HEK293 (cell line): ENCODE results near the gene ARRDC2.
A peak's percentile ranks its signal among the peaks of the same experiment; 100 is the strongest.

Experiments used
- GLI4 ChIP-seq: fragments of 450-650 bp; formaldehyde crosslinking; IDR thresholded peaks from 2 replicates; pipeline ENCODE4 v1.5.1; 2016; ENCODE audit warnings: missing biosample characterization, missing genetic modification characterization
- HOXD13 ChIP-seq: sonication (generic); formaldehyde crosslinking; IDR thresholded peaks from 2 replicates; pipeline ENCODE4 v1.8.0; 2022; ENCODE audit warnings: missing genetic modification reagents, borderline replicate concordance
- IKZF3 ChIP-seq: fragments of 450-650 bp; IDR thresholded peaks from 2 replicates; pipeline ENCODE4 v1.5.0; 2018; ENCODE audit warnings: missing biosample characterization, mild to moderate bottlenecking, missing genetic modification characterization, moderate library complexity
- KLF10 ChIP-seq: fragments of 450-650 bp; IDR thresholded peaks from 2 replicates; pipeline ENCODE4 v1.5.1; 2018; ENCODE audit warnings: missing biosample characterization, mild to moderate bottlenecking, missing genetic modification characterization
- KLF9 ChIP-seq: fragments of 450-650 bp; formaldehyde crosslinking; IDR thresholded peaks from 2 replicates; pipeline ENCODE4 v1.5.1; 2016; ENCODE audit warnings: missing biosample characterization, missing genetic modification characterization, low read depth
- PRDM2 ChIP-seq: fragments of 450-650 bp; formaldehyde crosslinking; IDR thresholded peaks from 2 replicates; pipeline ENCODE4 v1.5.1; 2016; ENCODE audit warnings: missing biosample characterization, missing genetic modification characterization, borderline replicate concordance
- REPIN1 ChIP-seq: fragments of 450-650 bp; formaldehyde crosslinking; IDR thresholded peaks from 2 replicates; pipeline ENCODE4 v1.5.1; 2017; ENCODE audit warnings: missing biosample characterization, missing genetic modification characterization, low read depth
- ZBTB1 ChIP-seq: fragments of 450-650 bp; formaldehyde crosslinking; IDR thresholded peaks from 2 replicates; pipeline ENCODE4 v1.5.1; 2016; ENCODE audit warnings: missing biosample characterization, missing genetic modification characterization
- ZBTB21 ChIP-seq: fragments of 450-650 bp; formaldehyde crosslinking; IDR thresholded peaks from 2 replicates; pipeline ENCODE4 v1.5.1; 2017; ENCODE audit warnings: missing biosample characterization, missing genetic modification characterization
- ZNF112 ChIP-seq: fragments of 450-650 bp; formaldehyde crosslinking; IDR thresholded peaks from 2 replicates; pipeline ENCODE4 v1.5.0; 2017; ENCODE audit warnings: missing biosample characterization, missing genetic modification characterization
- ZNF133 ChIP-seq: fragments of 450-650 bp; formaldehyde crosslinking; IDR thresholded peaks from 2 replicates; pipeline ENCODE4 v1.5.1; 2016; ENCODE audit warnings: missing biosample characterization, missing genetic modification characterization
- ZNF223 ChIP-seq: fragments of 450-650 bp; formaldehyde crosslinking; IDR thresholded peaks from 2 replicates; pipeline ENCODE4 v1.5.1; 2016; ENCODE audit warnings: missing biosample characterization, missing genetic modification characterization
- ZNF423 ChIP-seq: fragments of 450-650 bp; formaldehyde crosslinking; IDR thresholded peaks from 2 replicates; pipeline ENCODE4 v1.5.1; 2016; ENCODE audit warnings: missing biosample characterization, missing genetic modification characterization
- ZNF513 ChIP-seq: fragments of 450-650 bp; IDR thresholded peaks from 2 replicates; pipeline ENCODE4 v1.5.1; 2018; ENCODE audit warnings: missing biosample characterization, missing genetic modification characterization
- ZNF548 ChIP-seq: fragments of 450-650 bp; formaldehyde crosslinking; IDR thresholded peaks from 2 replicates; pipeline ENCODE4 v1.5.1; 2016; ENCODE audit warnings: missing biosample characterization, missing genetic modification characterization
- ZSCAN16 ChIP-seq: fragments of 450-650 bp; formaldehyde crosslinking; IDR thresholded peaks from 2 replicates; pipeline ENCODE4 v1.5.1; 2016; ENCODE audit warnings: missing biosample characterization, missing genetic modification characterization
- ZXDB ChIP-seq: fragments of 450-650 bp; formaldehyde crosslinking; IDR thresholded peaks from 2 replicates; pipeline ENCODE4 v1.5.1; 2016; ENCODE audit warnings: missing biosample characterization, missing genetic modification characterization
- TF ChIP-seq, protein P1 (sequence below): fragments of 450-650 bp; formaldehyde crosslinking; IDR thresholded peaks from 2 replicates; pipeline ENCODE4 v1.5.1; 2016; ENCODE audit warnings: missing biosample characterization, missing genetic modification characterization
- TF ChIP-seq, protein P2 (sequence below): fragments of 450-650 bp; formaldehyde crosslinking; IDR thresholded peaks from 2 replicates; pipeline ENCODE4 v1.5.1; 2016; ENCODE audit warnings: missing biosample characterization, missing genetic modification characterization, low read depth
- TF ChIP-seq, protein P3 (sequence below): sonication (generic); formaldehyde crosslinking; IDR thresholded peaks from 2 replicates; pipeline ENCODE4 v1.8.1; 2022; ENCODE audit warnings: mild to moderate bottlenecking, moderate library complexity, missing genetic modification reagents
- TF ChIP-seq, protein P4 (sequence below): fragments of 450-650 bp; formaldehyde crosslinking; IDR thresholded peaks from 2 replicates; pipeline ENCODE4 v1.5.1; 2017; ENCODE audit warnings: missing biosample characterization, missing genetic modification characterization
- TF ChIP-seq, protein P5 (sequence below): fragments of 450-650 bp; formaldehyde crosslinking; IDR thresholded peaks from 2 replicates; pipeline ENCODE4 v1.5.1; 2016; ENCODE audit warnings: missing biosample characterization, missing genetic modification characterization
- TF ChIP-seq, protein P6 (sequence below): fragments of 450-650 bp; IDR thresholded peaks from 2 replicates; pipeline ENCODE4 v1.5.1; 2018; ENCODE audit warnings: missing biosample characterization, mild to moderate bottlenecking, missing genetic modification characterization

ARRDC2 gene

GRCh38 chr19:18007044-18007916 is 690 bp upstream of the ARRDC2 start (continued):
- no peak for TF ChIP-seq PRDM2 (tag by site-specific recombination)
- TF ChIP-seq, protein P1, sequence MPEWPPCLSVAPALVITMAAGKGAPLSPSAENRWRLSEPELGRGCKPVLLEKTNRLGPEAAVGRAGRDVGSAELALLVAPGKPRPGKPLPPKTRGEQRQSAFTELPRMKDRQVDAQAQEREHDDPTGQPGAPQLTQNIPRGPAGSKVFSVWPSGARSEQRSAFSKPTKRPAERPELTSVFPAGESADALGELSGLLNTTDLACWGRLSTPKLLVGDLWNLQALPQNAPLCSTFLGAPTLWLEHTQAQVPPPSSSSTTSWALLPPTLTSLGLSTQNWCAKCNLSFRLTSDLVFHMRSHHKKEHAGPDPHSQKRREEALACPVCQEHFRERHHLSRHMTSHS (tag by site-specific recombination), result no peak
- no peak for TF ChIP-seq ZBTB21 (tag by site-specific recombination)
- 0 out of 2 replicates have a peak, but pooled peaks have one; percentile 12 for TF ChIP-seq ZXDB (tag by site-specific recombination)
- TF ChIP-seq ZNF513 (tag by site-specific recombination), result no peak
- no peak for TF ChIP-seq ZNF423 (tag by site-specific recombination)
- TF ChIP-seq, protein P2, sequence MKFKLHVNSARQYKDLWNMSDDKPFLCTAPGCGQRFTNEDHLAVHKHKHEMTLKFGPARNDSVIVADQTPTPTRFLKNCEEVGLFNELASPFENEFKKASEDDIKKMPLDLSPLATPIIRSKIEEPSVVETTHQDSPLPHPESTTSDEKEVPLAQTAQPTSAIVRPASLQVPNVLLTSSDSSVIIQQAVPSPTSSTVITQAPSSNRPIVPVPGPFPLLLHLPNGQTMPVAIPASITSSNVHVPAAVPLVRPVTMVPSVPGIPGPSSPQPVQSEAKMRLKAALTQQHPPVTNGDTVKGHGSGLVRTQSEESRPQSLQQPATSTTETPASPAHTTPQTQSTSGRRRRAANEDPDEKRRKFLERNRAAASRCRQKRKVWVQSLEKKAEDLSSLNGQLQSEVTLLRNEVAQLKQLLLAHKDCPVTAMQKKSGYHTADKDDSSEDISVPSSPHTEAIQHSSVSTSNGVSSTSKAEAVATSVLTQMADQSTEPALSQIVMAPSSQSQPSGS (tag by site-specific recombination), result no peak
- TF ChIP-seq, protein P3, sequence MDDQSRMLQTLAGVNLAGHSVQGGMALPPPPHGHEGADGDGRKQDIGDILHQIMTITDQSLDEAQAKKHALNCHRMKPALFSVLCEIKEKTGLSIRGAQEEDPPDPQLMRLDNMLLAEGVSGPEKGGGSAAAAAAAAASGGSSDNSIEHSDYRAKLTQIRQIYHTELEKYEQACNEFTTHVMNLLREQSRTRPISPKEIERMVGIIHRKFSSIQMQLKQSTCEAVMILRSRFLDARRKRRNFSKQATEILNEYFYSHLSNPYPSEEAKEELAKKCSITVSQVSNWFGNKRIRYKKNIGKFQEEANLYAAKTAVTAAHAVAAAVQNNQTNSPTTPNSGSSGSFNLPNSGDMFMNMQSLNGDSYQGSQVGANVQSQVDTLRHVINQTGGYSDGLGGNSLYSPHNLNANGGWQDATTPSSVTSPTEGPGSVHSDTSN (CRISPR knock-in tag), result no peak
- no peak for TF ChIP-seq ZNF112 (tag by site-specific recombination)
- TF ChIP-seq, protein P4, sequence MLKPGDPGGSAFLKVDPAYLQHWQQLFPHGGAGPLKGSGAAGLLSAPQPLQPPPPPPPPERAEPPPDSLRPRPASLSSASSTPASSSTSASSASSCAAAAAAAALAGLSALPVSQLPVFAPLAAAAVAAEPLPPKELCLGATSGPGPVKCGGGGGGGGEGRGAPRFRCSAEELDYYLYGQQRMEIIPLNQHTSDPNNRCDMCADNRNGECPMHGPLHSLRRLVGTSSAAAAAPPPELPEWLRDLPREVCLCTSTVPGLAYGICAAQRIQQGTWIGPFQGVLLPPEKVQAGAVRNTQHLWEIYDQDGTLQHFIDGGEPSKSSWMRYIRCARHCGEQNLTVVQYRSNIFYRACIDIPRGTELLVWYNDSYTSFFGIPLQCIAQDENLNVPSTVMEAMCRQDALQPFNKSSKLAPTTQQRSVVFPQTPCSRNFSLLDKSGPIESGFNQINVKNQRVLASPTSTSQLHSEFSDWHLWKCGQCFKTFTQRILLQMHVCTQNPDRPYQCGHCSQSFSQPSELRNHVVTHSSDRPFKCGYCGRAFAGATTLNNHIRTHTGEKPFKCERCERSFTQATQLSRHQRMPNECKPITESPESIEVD (tag by site-specific recombination), result no peak
- TF ChIP-seq HOXD13 (CRISPR knock-in tag), result no peak
- TF ChIP-seq ZNF548 (tag by site-specific recombination), result no peak
- peak; percentile 99 for TF ChIP-seq IKZF3
- TF ChIP-seq, protein P5, sequence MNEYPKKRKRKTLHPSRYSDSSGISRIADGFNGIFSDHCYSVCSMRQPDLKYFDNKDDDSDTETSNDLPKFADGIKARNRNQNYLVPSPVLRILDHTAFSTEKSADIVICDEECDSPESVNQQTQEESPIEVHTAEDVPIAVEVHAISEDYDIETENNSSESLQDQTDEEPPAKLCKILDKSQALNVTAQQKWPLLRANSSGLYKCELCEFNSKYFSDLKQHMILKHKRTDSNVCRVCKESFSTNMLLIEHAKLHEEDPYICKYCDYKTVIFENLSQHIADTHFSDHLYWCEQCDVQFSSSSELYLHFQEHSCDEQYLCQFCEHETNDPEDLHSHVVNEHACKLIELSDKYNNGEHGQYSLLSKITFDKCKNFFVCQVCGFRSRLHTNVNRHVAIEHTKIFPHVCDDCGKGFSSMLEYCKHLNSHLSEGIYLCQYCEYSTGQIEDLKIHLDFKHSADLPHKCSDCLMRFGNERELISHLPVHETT, result 0 out of 2 replicates have a peak, but pooled peaks have one; percentile 46
- no peak for TF ChIP-seq REPIN1 (tag by site-specific recombination)
- no peak for TF ChIP-seq GLI4
- no peak for TF ChIP-seq KLF10
- no peak for TF ChIP-seq ZNF133 (tag by site-specific recombination)
- no peak for TF ChIP-seq ZBTB1 (tag by site-specific recombination)
- no peak for TF ChIP-seq ZNF223 (tag by site-specific recombination)
- TF ChIP-seq KLF9 (tag by site-specific recombination), result no peak
- TF ChIP-seq, protein P6, sequence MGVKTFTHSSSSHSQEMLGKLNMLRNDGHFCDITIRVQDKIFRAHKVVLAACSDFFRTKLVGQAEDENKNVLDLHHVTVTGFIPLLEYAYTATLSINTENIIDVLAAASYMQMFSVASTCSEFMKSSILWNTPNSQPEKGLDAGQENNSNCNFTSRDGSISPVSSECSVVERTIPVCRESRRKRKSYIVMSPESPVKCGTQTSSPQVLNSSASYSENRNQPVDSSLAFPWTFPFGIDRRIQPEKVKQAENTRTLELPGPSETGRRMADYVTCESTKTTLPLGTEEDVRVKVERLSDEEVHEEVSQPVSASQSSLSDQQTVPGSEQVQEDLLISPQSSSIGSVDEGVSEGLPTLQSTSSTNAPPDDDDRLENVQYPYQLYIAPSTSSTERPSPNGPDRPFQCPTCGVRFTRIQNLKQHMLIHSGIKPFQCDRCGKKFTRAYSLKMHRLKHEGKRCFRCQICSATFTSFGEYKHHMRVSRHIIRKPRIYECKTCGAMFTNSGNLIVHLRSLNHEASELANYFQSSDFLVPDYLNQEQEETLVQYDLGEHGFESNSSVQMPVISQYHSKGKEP, result no peak
- no peak for TF ChIP-seq ZSCAN16
